Right atrium auricular region (tissue), 2 donors: ENCODE data around the gene CGB5. TPM values are rescaled to one million over a fixed set of nuclear protein-coding genes. Genes with fewer than 3 reads are reported as not detected.
"Not testable (repeated sequence)": the region's sequence is repeated elsewhere in the genome, so short reads cannot be mapped to it uniquely, and the experiment has no call there.

Source experiments
- DNase-seq: peaks from one replicate; pipeline ENCODE4 v3.0.0-alpha.2; 2019; ENCODE audit warnings: low spot score
- H3K27ac ChIP-seq, 2 donors: fragments of 200-600 bp; sonication (generic); 1 replicate in 1 of 2; 2 replicates in 1 of 2; pipeline ENCODE4 v1.5.1; 2016 to 2019
- H3K27me3 ChIP-seq, 2 donors: fragments of 200-600 bp; sonication (generic); one replicate each; pipeline versions ENCODE4 v1.5.1 to v1.6.0; 2017 to 2019
- H3K36me3 ChIP-seq: fragments of 200-600 bp; sonication (generic); one replicate; pipeline ENCODE4 v1.5.1; 2016
- H3K4me1 ChIP-seq, 2 donors: fragments of 200-600 bp; sonication (generic); one replicate each; pipeline versions ENCODE4 v1.5.1 to v1.6.0; 2017 to 2019
- H3K4me3 ChIP-seq, 2 donors: fragments of 200-600 bp; sonication (generic); 1 replicate in 1 of 2; 2 replicates in 1 of 2; pipeline ENCODE4 v1.5.1; 2017 to 2019; ENCODE audit warnings: mild to moderate bottlenecking in 1 of 2, moderate library complexity in 1 of 2
- H3K9me3 ChIP-seq, 2 donors: fragments of 200-600 bp; sonication (generic); one replicate each; pipeline ENCODE4 v1.5.1; 2019
- total RNA-seq, 2 donors: library from RNA; depleted of rRNA; stranded (reverse); fragments of >200 nt; gene quantifications; one replicate each; pipeline ENCODE4 v1.1.0, GENCODE V29; 2016
- TF ChIP-seq, protein P1 (sequence below), 2 donors: fragments of 200-600 bp; sonication (generic); IDR thresholded peaks; one replicate each; pipeline ENCODE4 v1.5.1; 2019; ENCODE audit warnings: antibody characterized with exemption in 2 of 2

Gene CGB5
- total RNA-seq, 2 donors from 2014 or later, result not detected

DNA sequence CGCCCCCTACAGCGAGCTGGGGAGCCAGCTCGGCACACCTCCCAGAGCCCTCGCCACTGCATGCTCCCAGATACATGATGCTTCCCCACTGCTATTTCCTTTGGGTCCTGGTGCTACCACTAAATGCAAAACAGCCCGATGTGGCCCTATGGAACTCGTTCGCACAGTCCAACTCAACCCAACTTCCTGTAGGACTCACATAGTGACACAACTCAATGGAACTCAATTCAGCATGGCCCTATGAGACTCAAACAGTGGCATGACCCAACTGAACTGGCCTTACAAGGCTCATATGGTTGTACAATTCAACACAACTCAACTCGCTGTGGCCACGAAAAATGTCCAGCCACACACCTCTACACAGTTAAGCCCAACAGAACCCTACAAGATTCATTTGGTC is 25.4 kb downstream of the CGB5 start:
- TF ChIP-seq, protein P1, sequence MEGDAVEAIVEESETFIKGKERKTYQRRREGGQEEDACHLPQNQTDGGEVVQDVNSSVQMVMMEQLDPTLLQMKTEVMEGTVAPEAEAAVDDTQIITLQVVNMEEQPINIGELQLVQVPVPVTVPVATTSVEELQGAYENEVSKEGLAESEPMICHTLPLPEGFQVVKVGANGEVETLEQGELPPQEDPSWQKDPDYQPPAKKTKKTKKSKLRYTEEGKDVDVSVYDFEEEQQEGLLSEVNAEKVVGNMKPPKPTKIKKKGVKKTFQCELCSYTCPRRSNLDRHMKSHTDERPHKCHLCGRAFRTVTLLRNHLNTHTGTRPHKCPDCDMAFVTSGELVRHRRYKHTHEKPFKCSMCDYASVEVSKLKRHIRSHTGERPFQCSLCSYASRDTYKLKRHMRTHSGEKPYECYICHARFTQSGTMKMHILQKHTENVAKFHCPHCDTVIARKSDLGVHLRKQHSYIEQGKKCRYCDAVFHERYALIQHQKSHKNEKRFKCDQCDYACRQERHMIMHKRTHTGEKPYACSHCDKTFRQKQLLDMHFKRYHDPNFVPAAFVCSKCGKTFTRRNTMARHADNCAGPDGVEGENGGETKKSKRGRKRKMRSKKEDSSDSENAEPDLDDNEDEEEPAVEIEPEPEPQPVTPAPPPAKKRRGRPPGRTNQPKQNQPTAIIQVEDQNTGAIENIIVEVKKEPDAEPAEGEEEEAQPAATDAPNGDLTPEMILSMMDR (IDR thresholded peaks at IDR 0.05), result no peak
- H3K4me3 ChIP-seq, result no peak overlapping the region
- no peak for DNase-seq
- no peak overlapping the region for H3K27ac ChIP-seq
- H3K36me3 ChIP-seq, result no peaks in the 10 kb centered on the region
- peaks cover 4 to 6% of the 10 kb centered on the region in 2 donors for H3K27me3 ChIP-seq
- H3K9me3 ChIP-seq, result no peaks in the 10 kb centered on the region
- peaks cover 0 to 36% of the 10 kb centered on the region in 2 donors for H3K4me1 ChIP-seq

DNA sequence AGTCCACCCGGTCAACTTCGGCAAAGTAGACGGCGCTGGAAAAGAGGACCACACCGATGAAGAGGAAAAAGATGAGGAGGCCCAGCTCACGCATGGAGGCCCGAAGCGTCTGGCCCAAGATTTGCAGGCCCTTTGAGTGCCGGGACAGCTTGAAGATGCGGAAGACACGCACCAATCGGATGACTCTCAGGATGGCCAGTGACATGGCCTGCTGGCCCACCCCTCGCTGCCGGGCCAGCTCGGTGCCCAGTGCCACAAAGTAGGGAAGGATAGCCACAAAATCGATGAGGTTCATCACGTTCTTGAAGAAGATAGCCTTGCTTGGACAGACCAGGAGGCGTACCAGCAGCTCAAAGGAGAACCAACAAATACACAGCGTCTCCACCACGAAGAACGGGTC is 26.8 kb downstream of the CGB5 start:
- TF ChIP-seq, protein P1 (IDR thresholded peaks at IDR 0.05), result no peak
- Histone ChIP-seq H3K27ac (no peak overlapping the region), H3K4me3 (no peak overlapping the region), H3K9me3 (no peaks in the 10 kb centered on the region), H3K36me3 (no peaks in the 10 kb centered on the region), H3K4me1 (peaks cover 0 to 23% of the 10 kb centered on the region in 2 donors), H3K27me3 (peaks cover 4 to 6% of the 10 kb centered on the region in 2 donors)
- no peak for DNase-seq

DNA sequence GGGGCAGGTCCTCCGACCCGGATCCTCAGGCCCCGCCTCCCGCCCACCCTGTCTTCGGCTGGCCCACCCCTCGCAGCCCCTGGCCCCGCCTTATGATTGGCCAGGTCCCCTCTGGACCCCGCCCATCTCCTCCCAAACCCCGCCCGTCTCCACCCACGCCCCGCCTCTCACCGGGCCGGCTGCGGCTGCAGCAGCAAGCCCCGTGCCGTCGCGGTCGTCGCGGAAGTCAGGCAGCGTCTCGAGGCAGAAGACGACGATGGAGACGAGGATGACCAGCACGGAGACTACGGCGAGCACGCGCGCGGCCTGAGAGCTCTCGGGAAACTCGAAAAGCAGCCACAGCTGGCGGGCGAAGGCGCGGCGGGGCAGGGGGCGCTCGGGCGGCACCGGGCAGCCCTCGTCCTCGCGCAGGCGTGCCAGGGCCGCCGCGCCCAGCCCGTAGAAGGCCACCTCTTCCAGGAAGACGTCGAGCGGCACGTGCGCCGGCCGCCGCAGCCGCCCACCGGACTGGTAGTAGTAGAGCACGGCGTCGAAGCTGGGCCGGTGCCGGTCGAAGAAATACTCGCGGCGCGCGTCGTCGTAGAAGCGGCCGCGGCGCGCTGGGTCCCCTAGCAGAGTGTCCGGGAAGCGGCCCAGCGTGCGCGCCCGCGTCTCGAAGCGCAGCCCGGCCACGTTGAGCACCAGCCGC is 28.4 kb downstream of the CGB5 start:
- TF ChIP-seq, protein P1 (IDR thresholded peaks at IDR 0.05), result no peak
- peaks cover 4 to 6% of the 10 kb centered on the region in 2 donors for H3K27me3 ChIP-seq
- no peaks in the 10 kb centered on the region for H3K36me3 ChIP-seq
- H3K4me1 ChIP-seq, result peaks cover 0 to 11% of the 10 kb centered on the region in 2 donors
- H3K4me3 ChIP-seq, result peak overlapping the region in 1 of 2 donors; percentile 33
- H3K27ac ChIP-seq, result no peak overlapping the region
- DNase-seq, result no peak
- H3K9me3 ChIP-seq, result no peaks in the 10 kb centered on the region

DNA sequence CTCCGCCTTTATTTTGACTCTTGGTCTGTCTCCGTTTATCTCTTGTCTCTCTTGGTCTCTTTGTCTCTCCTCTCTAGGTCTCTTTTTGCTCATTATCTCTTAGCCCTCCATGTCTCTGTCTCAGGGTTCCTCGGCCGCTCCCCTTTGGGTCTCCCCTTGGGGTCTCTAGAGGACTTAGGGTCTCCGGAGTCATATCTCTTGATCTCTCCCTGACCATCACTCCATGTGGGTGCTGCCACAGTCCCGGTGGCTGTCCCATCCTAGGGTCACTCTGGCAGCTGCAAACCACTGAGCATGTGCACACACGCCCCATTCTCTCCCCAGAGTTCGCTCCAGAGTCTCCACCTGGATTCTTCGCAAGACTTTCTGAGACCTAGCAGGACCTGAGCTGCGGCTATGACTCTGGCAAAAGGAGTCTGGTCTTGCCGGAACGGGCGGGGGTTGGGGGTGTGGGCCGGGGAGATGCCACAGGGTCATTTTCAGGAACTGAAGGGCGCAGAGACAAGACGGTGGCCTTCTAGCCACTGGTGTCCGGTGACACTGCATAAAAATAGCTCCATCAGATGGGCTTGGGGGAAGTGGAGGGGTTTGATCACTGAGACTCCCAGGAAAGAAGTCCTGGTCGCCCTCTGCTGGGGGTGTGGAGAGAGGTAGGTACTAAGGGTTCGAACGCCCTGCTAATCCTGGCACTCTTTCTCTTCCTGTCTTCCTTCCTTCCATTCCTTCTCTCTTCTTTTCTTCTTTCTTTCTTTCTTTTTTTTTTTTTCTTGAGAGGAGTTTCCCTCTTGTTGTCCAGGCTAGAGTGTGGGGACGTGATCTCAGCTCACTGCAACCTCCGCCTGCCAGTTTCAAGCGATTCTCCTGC is 30.1 kb downstream of the CGB5 start:
- H3K4me3 ChIP-seq, result no peak overlapping the region
- H3K27ac ChIP-seq, result peak overlapping the region; percentile 65 to 70
- H3K36me3 ChIP-seq, result no peaks in the 10 kb centered on the region
- TF ChIP-seq, protein P1 (IDR thresholded peaks at IDR 0.05), result peak in 1 of 2 donors; percentile 47
- H3K9me3 ChIP-seq, result no peaks in the 10 kb centered on the region
- H3K4me1 ChIP-seq, result peaks cover 0 to 5% of the 10 kb centered on the region in 2 donors
- DNase-seq, result no peak
- peaks cover 4 to 6% of the 10 kb centered on the region in 2 donors for H3K27me3 ChIP-seq

DNA sequence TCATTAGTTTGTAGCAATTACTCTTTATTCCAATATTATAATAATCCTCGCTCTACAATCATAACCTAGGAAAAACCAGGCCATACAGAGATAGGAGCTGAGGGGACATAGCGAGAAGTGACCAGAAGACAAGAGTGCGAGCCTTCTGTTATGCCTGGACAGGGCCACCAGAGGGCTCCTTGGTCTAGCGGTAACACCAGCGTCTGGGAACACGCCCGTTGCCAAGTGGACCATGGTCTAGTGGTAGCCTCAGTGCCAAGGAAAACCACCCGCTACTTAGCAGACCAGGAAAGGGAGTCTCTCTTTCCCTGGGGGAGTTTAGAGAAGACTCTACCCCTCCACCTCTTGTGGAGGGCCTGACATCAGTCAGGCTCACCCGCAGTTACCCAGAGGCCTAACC is 31.2 kb downstream of the CGB5 start:
- peak; percentile 78 for DNase-seq
- H3K9me3 ChIP-seq, H3K27ac ChIP-seq, H3K36me3 ChIP-seq, H3K27me3 ChIP-seq, H3K4me3 ChIP-seq, H3K4me1 ChIP-seq: not testable (repeated sequence)
- TF ChIP-seq, protein P1 (IDR thresholded peaks at IDR 0.05), result peak; percentile 58 to 77
